HEK293 (cell line): ENCODE measurements around the gene FAM228B.

Experiments used
- CTCF ChIA-PET: fragments of 350-600 bp; formaldehyde crosslinking; extraction: SDS; loops from one replicate; lab custom pipeline; 2021; ENCODE audit warnings: antibody characterized with exemption; lab: Yijun Ruan, JAX
- POLR2A ChIA-PET: fragments of 300-600 bp; formaldehyde crosslinking; extraction: SDS; loops from one replicate; lab custom pipeline; 2020; ENCODE audit warnings: antibody characterized with exemption, inconsistent platforms; lab: Yijun Ruan, JAX
- H3K27ac ChIP-seq: fragments of 200-500 bp; sonication (Bioruptor generic); 2 replicates; pipeline ENCODE4 v1.5.1; 2014; ENCODE audit warnings: low read depth, low read length, control low read depth, inconsistent platforms; ENCODE audit errors: extremely low read depth
- H3K36me3 ChIP-seq, 2 experiments: fragments of 200-500 bp in 1 of 2; sonication (Bioruptor generic) in 1 of 2; 1 replicate in 1 of 2; 2 replicates in 1 of 2; pipeline ENCODE4 v1.5.1; 2014 to 2017; ENCODE audit warnings: inconsistent platforms in 2 of 2, low read length in 2 of 2; ENCODE audit not compliant: control insufficient read depth in 2 of 2, insufficient read depth in 1 of 2
- H3K4me1 ChIP-seq: fragments of 200-500 bp; sonication (Bioruptor generic); 2 replicates; pipeline ENCODE4 v1.5.1; 2014; ENCODE audit warnings: mild to moderate bottlenecking, low read length, inconsistent platforms; ENCODE audit not compliant: control insufficient read depth, insufficient read depth
- H3K4me3 ChIP-seq: 2 replicates; pipeline ENCODE4 v1.5.1; 2011; ENCODE audit warnings: low read depth, mild to moderate bottlenecking, control low read depth, low read length, moderate library complexity
- H3K9me3 ChIP-seq: fragments of 200-500 bp; sonication (Bioruptor generic); 2 replicates; pipeline ENCODE4 v1.5.1; 2014; ENCODE audit warnings: low read depth, low read length, inconsistent platforms; ENCODE audit not compliant: control insufficient read depth, insufficient read depth
- GLI2 ChIP-seq: fragments of 450-650 bp; formaldehyde crosslinking; IDR thresholded peaks from 2 replicates; pipeline ENCODE4; 2017; ENCODE audit warnings: missing biosample characterization, missing genetic modification characterization, low read depth, borderline replicate concordance
- KLF7 ChIP-seq: fragments of 450-650 bp; formaldehyde crosslinking; IDR thresholded peaks from 2 replicates; pipeline ENCODE4 v1.5.1; 2016; ENCODE audit warnings: missing biosample characterization, missing genetic modification characterization, borderline replicate concordance
- RBAK ChIP-seq: fragments of 450-650 bp; formaldehyde crosslinking; IDR thresholded peaks from 2 replicates; pipeline ENCODE4 v1.5.1; 2016; ENCODE audit warnings: missing biosample characterization, missing genetic modification characterization
- SP7 ChIP-seq: fragments of 450-650 bp; formaldehyde crosslinking; IDR thresholded peaks from 2 replicates; pipeline ENCODE4 v1.5.1; 2016; ENCODE audit warnings: missing biosample characterization, missing genetic modification characterization
- ZBTB17 ChIP-seq: fragments of 450-650 bp; formaldehyde crosslinking; IDR thresholded peaks from 2 replicates; pipeline ENCODE4 v1.5.1; 2016; ENCODE audit warnings: missing biosample characterization, missing genetic modification characterization
- ZBTB20 ChIP-seq: fragments of 450-650 bp; formaldehyde crosslinking; IDR thresholded peaks from 2 replicates; pipeline ENCODE4 v1.5.1; 2016; ENCODE audit warnings: missing biosample characterization, missing genetic modification characterization
- ZBTB48 ChIP-seq: fragments of 450-650 bp; formaldehyde crosslinking; IDR thresholded peaks from 2 replicates; pipeline ENCODE4 v1.5.1; 2016; ENCODE audit warnings: missing biosample characterization, missing genetic modification characterization
- ZBTB6 ChIP-seq: fragments of 450-650 bp; formaldehyde crosslinking; IDR thresholded peaks from 2 replicates; pipeline ENCODE4 v1.5.1; 2017; ENCODE audit warnings: missing biosample characterization, missing genetic modification characterization
- ZFP37 ChIP-seq: fragments of 450-650 bp; formaldehyde crosslinking; IDR thresholded peaks from 2 replicates; pipeline ENCODE4 v1.5.1; 2016; ENCODE audit warnings: missing biosample characterization, missing genetic modification characterization
- ZNF133 ChIP-seq: fragments of 450-650 bp; formaldehyde crosslinking; IDR thresholded peaks from 2 replicates; pipeline ENCODE4 v1.5.1; 2016; ENCODE audit warnings: missing biosample characterization, missing genetic modification characterization
- ZNF146 ChIP-seq: fragments of 450-650 bp; formaldehyde crosslinking; IDR thresholded peaks from 2 replicates; pipeline ENCODE4 v1.5.1; 2016; ENCODE audit warnings: missing biosample characterization, missing genetic modification characterization
- ZNF155 ChIP-seq: fragments of 450-650 bp; formaldehyde crosslinking; IDR thresholded peaks from 2 replicates; pipeline ENCODE4 v1.5.1; 2016; ENCODE audit warnings: missing biosample characterization, missing genetic modification characterization
- ZNF341 ChIP-seq: fragments of 450-650 bp; formaldehyde crosslinking; IDR thresholded peaks from 2 replicates; pipeline ENCODE4; 2016; ENCODE audit warnings: low read depth, missing biosample characterization, missing genetic modification characterization
- ZNF416 ChIP-seq: fragments of 450-650 bp; formaldehyde crosslinking; IDR thresholded peaks from 2 replicates; pipeline ENCODE4 v1.5.1; 2016; ENCODE audit warnings: missing biosample characterization, missing genetic modification characterization
- ZNF48 ChIP-seq: fragments of 450-650 bp; formaldehyde crosslinking; IDR thresholded peaks from 2 replicates; pipeline ENCODE4 v1.5.1; 2016; ENCODE audit warnings: missing biosample characterization, missing genetic modification characterization
- ZNF514 ChIP-seq: fragments of 450-650 bp; formaldehyde crosslinking; IDR thresholded peaks from 2 replicates; pipeline ENCODE4 v1.5.1; 2016; ENCODE audit warnings: missing biosample characterization, missing genetic modification characterization
- ZNF571 ChIP-seq: fragments of 450-650 bp; formaldehyde crosslinking; IDR thresholded peaks from 2 replicates; pipeline ENCODE4 v1.5.0; 2017; ENCODE audit warnings: missing biosample characterization, missing genetic modification characterization
- ZNF626 ChIP-seq: fragments of 450-650 bp; sonication (Bioruptor Pico); formaldehyde crosslinking; IDR thresholded peaks from 2 replicates; pipeline ENCODE4 v1.5.1; 2018; ENCODE audit warnings: missing biosample characterization, missing genetic modification characterization, inconsistent platforms
- ZNF660 ChIP-seq: fragments of 450-650 bp; IDR thresholded peaks from 2 replicates; pipeline ENCODE4 v1.5.1; 2018; ENCODE audit warnings: missing biosample characterization, mild to moderate bottlenecking, missing genetic modification characterization
- ZNF670 ChIP-seq: fragments of 450-650 bp; formaldehyde crosslinking; IDR thresholded peaks from 2 replicates; pipeline ENCODE4 v1.5.1; 2016; ENCODE audit warnings: missing biosample characterization, missing genetic modification characterization, low read depth
- ZNF777 ChIP-seq: fragments of 450-650 bp; formaldehyde crosslinking; IDR thresholded peaks from 2 replicates; pipeline ENCODE4 v1.5.1; 2017; ENCODE audit warnings: missing biosample characterization, missing genetic modification characterization, borderline replicate concordance
- TF ChIP-seq, protein P1 (sequence below): fragments of 450-650 bp; formaldehyde crosslinking; IDR thresholded peaks from 2 replicates; pipeline ENCODE4 v1.5.1; 2016; ENCODE audit warnings: missing biosample characterization, missing genetic modification characterization
- TF ChIP-seq, protein P2 (sequence below): fragments of 450-650 bp; formaldehyde crosslinking; IDR thresholded peaks from 2 replicates; pipeline ENCODE4 v1.5.1; 2016; ENCODE audit warnings: missing biosample characterization, missing genetic modification characterization, borderline replicate concordance
- TF ChIP-seq, protein P3 (sequence below): fragments of 450-650 bp; formaldehyde crosslinking; IDR thresholded peaks from 2 replicates; pipeline ENCODE4 v1.5.1; 2016; ENCODE audit warnings: missing biosample characterization, missing genetic modification characterization
- TF ChIP-seq, protein P4 (sequence below): fragments of 450-650 bp; formaldehyde crosslinking; IDR thresholded peaks from 2 replicates; pipeline ENCODE4 v1.5.1; 2016; ENCODE audit warnings: missing biosample characterization, missing genetic modification characterization

FAM228B gene

GRCh38 chr2:24207359-24207758, 84.1 kb downstream of the FAM228B start:
- no peak overlapping the region for H3K4me3 ChIP-seq
- ChIA-PET CTCF (interaction anchor here (0.6 to 1.0 kb wide), 2 partner anchors 387 to 782 kb away, joined by 3 read pairs; no protein-coding TSS in a partner anchor), POLR2A (no interaction called here)
- no peak overlapping the region for H3K27ac ChIP-seq
- peaks cover 0 to 46% of the 10 kb centered on the region in 2 experiments; a peak in 2 of 3 replicates for H3K36me3 ChIP-seq
- H3K9me3 ChIP-seq = no peaks in the 10 kb centered on the region
- no peaks in the 10 kb centered on the region for H3K4me1 ChIP-seq
- TF ChIP-seq, protein P1, sequence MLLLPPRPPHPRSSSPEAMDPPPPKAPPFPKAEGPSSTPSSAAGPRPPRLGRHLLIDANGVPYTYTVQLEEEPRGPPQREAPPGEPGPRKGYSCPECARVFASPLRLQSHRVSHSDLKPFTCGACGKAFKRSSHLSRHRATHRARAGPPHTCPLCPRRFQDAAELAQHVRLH = no peak
- TF ChIP-seq ZNF660 (tag by site-specific recombination) (no peak), ZBTB17 (tag by site-specific recombination) (no peak), ZNF571 (tag by site-specific recombination) (no peak), ZBTB20 (tag by site-specific recombination) (no peak), ZNF670 (tag by site-specific recombination) (no peak), ZNF626 (tag by site-specific recombination) (no peak), KLF7 (tag by site-specific recombination) (no peak), ZNF133 (tag by site-specific recombination) (no peak), ZNF155 (tag by site-specific recombination) (no peak), ZNF416 (tag by site-specific recombination) (no peak), ZFP37 (tag by site-specific recombination) (no peak), ZNF146 (tag by site-specific recombination) (no peak)
- TF ChIP-seq, protein P2, sequence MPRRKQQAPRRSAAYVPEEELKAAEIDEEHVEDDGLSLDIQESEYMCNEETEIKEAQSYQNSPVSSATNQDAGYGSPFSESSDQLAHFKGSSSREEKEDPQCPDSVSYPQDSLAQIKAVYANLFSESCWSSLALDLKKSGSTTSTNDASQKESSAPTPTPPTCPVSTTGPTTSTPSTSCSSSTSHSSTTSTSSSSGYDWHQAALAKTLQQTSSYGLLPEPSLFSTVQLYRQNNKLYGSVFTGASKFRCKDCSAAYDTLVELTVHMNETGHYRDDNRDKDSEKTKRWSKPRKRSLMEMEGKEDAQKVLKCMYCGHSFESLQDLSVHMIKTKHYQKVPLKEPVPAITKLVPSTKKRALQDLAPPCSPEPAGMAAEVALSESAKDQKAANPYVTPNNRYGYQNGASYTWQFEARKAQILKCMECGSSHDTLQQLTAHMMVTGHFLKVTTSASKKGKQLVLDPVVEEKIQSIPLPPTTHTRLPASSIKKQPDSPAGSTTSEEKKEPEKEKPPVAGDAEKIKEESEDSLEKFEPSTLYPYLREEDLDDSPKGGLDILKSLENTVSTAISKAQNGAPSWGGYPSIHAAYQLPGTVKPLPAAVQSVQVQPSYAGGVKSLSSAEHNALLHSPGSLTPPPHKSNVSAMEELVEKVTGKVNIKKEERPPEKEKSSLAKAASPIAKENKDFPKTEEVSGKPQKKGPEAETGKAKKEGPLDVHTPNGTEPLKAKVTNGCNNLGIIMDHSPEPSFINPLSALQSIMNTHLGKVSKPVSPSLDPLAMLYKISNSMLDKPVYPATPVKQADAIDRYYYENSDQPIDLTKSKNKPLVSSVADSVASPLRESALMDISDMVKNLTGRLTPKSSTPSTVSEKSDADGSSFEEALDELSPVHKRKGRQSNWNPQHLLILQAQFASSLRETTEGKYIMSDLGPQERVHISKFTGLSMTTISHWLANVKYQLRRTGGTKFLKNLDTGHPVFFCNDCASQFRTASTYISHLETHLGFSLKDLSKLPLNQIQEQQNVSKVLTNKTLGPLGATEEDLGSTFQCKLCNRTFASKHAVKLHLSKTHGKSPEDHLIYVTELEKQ (tag by site-specific recombination) = no peak

DNA sequence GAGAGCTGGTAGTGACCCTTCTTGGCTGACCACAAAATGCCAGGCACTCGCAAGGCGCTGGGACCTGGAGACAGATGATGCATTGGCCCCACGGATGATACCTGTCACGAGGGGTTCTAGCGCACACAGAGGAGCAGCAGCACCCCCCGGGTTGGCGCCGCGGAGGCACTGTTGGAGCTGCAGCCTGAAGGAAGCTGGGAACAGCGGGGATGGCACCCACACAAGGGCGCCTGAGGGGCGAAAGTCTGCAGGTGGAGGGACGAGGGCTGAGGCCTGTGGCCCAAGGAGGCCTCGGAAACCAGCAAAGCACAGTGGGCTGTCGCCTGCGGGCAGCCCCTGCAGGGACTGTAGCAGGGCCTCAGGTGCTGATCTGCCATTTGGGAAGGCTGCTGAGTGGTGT, 85.2 kb downstream of the FAM228B start:
- Histone ChIP-seq H3K4me3 (no peak overlapping the region), H3K4me1 (no peaks in the 10 kb centered on the region), H3K9me3 (no peaks in the 10 kb centered on the region), H3K27ac (no peak overlapping the region), H3K36me3 (peaks cover 0 to 44% of the 10 kb centered on the region in 2 experiments; a peak in 2 of 3 replicates)
- ChIA-PET CTCF (interaction anchor here (1.0 kb wide), 1 partner anchor 388 kb away, joined by 3 read pairs; no protein-coding TSS in a partner anchor), POLR2A (no interaction called here)
- TF ChIP-seq ZBTB48 (tag by site-specific recombination) (no peak), ZNF341 (tag by site-specific recombination) (no peak), RBAK (tag by site-specific recombination) (no peak), ZNF777 (tag by site-specific recombination) (no peak), ZNF48 (no peak), ZNF660 (tag by site-specific recombination) (no peak), ZNF146 (tag by site-specific recombination) (no peak), ZNF514 (no peak), GLI2 (tag by site-specific recombination) (no peak), SP7 (no peak), ZBTB6 (tag by site-specific recombination) (no peak)
- TF ChIP-seq, protein P3, sequence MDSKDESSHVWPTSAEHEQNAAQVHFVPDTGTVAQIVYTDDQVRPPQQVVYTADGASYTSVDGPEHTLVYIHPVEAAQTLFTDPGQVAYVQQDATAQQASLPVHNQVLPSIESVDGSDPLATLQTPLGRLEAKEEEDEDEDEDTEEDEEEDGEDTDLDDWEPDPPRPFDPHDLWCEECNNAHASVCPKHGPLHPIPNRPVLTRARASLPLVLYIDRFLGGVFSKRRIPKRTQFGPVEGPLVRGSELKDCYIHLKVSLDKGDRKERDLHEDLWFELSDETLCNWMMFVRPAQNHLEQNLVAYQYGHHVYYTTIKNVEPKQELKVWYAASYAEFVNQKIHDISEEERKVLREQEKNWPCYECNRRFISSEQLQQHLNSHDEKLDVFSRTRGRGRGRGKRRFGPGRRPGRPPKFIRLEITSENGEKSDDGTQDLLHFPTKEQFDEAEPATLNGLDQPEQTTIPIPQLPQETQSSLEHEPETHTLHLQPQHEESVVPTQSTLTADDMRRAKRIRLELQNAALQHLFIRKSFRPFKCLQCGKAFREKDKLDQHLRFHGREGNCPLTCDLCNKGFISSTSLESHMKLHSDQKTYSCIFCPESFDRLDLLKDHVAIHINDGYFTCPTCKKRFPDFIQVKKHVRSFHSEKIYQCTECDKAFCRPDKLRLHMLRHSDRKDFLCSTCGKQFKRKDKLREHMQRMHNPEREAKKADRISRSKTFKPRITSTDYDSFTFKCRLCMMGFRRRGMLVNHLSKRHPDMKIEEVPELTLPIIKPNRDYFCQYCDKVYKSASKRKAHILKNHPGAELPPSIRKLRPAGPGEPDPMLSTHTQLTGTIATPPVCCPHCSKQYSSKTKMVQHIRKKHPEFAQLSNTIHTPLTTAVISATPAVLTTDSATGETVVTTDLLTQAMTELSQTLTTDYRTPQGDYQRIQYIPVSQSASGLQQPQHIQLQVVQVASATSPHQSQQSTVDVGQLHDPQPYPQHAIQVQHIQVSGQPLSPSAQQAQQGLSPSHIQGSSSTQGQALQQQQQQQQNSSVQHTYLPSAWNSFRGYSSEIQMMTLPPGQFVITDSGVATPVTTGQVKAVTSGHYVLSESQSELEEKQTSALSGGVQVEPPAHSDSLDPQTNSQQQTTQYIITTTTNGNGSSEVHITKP (tag by site-specific recombination) = no peak
- TF ChIP-seq, protein P4, sequence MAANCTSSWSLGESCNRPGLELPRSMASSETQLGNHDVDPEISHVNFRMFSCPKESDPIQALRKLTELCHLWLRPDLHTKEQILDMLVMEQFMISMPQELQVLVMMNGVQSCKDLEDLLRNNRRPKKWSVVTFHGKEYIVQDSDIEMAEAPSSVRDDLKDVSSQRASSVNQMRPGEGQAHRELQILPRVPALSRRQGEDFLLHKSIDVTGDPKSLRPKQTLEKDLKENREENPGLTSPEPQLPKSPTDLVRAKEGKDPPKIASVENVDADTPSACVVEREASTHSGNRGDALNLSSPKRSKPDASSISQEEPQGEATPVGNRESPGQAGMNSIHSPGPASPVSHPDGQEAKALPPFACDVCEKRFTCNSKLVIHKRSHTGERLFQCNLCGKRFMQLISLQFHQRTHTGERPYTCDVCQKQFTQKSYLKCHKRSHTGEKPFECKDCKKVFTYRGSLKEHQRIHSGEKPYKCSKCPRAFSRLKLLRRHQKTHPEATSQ (tag by site-specific recombination) = no peak
